Astrocyte (in vitro differentiated cells and primary cell): ENCODE results near the gene PPIE. TPM values are rescaled to one million over a fixed set of nuclear protein-coding genes. Genes with fewer than 3 reads are reported as not detected.
"Not testable (repeated sequence)": the region's sequence is repeated elsewhere in the genome, so short reads cannot be mapped to it uniquely, and the experiment has no call there.

ENCODE experiments used
- DNase-seq: peaks from one replicate; pipeline ENCODE4 v3.0.0-alpha.2; 2010; ENCODE audit warnings: low read depth
- FAIRE-seq: peaks from 2 replicates; lab custom pipeline; 2011; peaks lifted over from hg19 to GRCh38; lab: Jason Lieb, UNC
- H2AFZ ChIP-seq: 2 replicates; pipeline ENCODE4 v1.6.0; 2012; ENCODE audit warnings: low read depth, low read length, inconsistent platforms
- H3K27ac ChIP-seq: 2 replicates; pipeline ENCODE4 v1.5.1; 2011; ENCODE audit warnings: low read depth, low read length, inconsistent platforms
- H3K27me3 ChIP-seq: 2 replicates; pipeline ENCODE4 v1.6.0; 2011; ENCODE audit warnings: low read length, inconsistent platforms; ENCODE audit not compliant: insufficient read depth
- H3K36me3 ChIP-seq: 2 replicates; pipeline ENCODE4 v1.5.1; 2011; ENCODE audit warnings: low read length, inconsistent platforms; ENCODE audit not compliant: insufficient read depth
- H3K4me1 ChIP-seq: 2 replicates; pipeline ENCODE4 v1.5.1; 2011; ENCODE audit warnings: low read length, inconsistent platforms; ENCODE audit not compliant: insufficient read depth
- H3K4me2 ChIP-seq: 2 replicates; pipeline ENCODE4 v1.6.0; 2012; ENCODE audit warnings: low read length, inconsistent platforms
- H3K4me3 ChIP-seq: 2 replicates; pipeline ENCODE4 v1.5.1; 2011; ENCODE audit warnings: low read depth, mild to moderate bottlenecking, low read length, inconsistent platforms; ENCODE audit not compliant: insufficient read depth
- H3K79me2 ChIP-seq: 2 replicates; pipeline ENCODE4 v1.6.0; 2012; ENCODE audit warnings: mild to moderate bottlenecking, low read length, inconsistent platforms; ENCODE audit not compliant: insufficient read depth
- H3K9ac ChIP-seq: 2 replicates; pipeline ENCODE4 v1.6.0; 2012; ENCODE audit warnings: mild to moderate bottlenecking, low read length, inconsistent platforms
- H3K9me3 ChIP-seq: 2 replicates; pipeline ENCODE4 v1.5.1; 2012; ENCODE audit warnings: low read depth, mild to moderate bottlenecking, low read length, inconsistent platforms; ENCODE audit not compliant: insufficient read depth
- H4K20me1 ChIP-seq: 2 replicates; pipeline ENCODE4 v1.6.0; 2012; ENCODE audit warnings: low read length, inconsistent platforms; ENCODE audit not compliant: insufficient read depth
- H3K27ac Mint-ChIP-seq: one replicate; pipeline ENCODE4 v1.8.0; 2021; ENCODE audit warnings: mild to moderate bottlenecking, mixed read lengths; ENCODE audit not compliant: unreplicated experiment
- H3K27me3 Mint-ChIP-seq: one replicate; pipeline ENCODE4 v1.8.0; 2021; ENCODE audit warnings: low read depth, mixed read lengths; ENCODE audit not compliant: unreplicated experiment
- H3K36me3 Mint-ChIP-seq: one replicate; pipeline ENCODE4 v1.8.0; 2021; ENCODE audit warnings: low read depth, mixed read lengths; ENCODE audit not compliant: unreplicated experiment
- H3K4me1 Mint-ChIP-seq: one replicate; pipeline ENCODE4 v1.8.0; 2021; ENCODE audit warnings: low read depth, mixed read lengths; ENCODE audit not compliant: unreplicated experiment
- H3K4me3 Mint-ChIP-seq: one replicate; pipeline ENCODE4 v1.8.0; 2021; ENCODE audit warnings: mild to moderate bottlenecking, moderate library complexity, mixed read lengths; ENCODE audit not compliant: unreplicated experiment
- H3K9me3 Mint-ChIP-seq: one replicate; pipeline ENCODE4 v1.8.0; 2021; ENCODE audit warnings: mild to moderate bottlenecking, mixed read lengths; ENCODE audit not compliant: unreplicated experiment
- EZH2 ChIP-seq: IDR thresholded peaks from 2 replicates; pipeline ENCODE4 v1.6.1; 2012; ENCODE audit warnings: mild to moderate bottlenecking, low read length, inconsistent platforms; ENCODE audit not compliant: insufficient read depth
- total RNA-seq: library from RNA; stranded (reverse); gene quantifications from 2 replicates; pipeline ENCODE4 v1.2.1, GENCODE V29; 2021
- TF ChIP-seq, protein P1 (sequence below): IDR thresholded peaks from 2 replicates; pipeline ENCODE4 v1.5.1; 2011; ENCODE audit warnings: low read depth, mild to moderate bottlenecking, inconsistent platforms, low read length, moderate library complexity; ENCODE audit not compliant: insufficient read depth

PPIE gene
- total RNA-seq, 1 donor from 2014 or later = 33.7 TPM

DNA sequence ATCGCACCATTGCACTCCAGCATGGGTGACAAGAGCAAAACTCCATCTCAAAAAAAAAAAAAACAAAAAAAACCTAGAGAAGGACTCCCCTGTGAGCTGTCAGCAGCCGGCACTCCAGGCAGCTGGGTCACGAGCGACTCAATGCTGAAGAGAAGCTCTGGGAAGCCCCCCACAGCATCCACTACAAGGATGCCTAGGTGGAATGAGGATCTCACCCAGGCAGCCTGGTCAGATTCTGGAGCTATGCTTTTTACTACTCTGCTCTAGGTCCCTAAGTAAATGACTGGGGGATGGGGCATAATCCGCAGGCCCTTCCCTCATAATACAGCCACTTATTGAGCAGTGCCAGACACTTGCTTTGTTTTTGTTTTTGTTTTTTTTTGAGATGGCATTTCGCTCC lies 43.4 kb downstream of the PPIE start:
- peaks cover 17% of the 10 kb centered on the region for H3K27me3 ChIP-seq
- H3K9me3 Mint-ChIP-seq = peaks cover 3% of the 10 kb centered on the region
- no peak for FAIRE-seq

GRCh38 chr1:39782685-39783084 lies 44.0 kb downstream of the PPIE start:
- not testable (repeated sequence) for H3K27ac Mint-ChIP-seq, H3K36me3 ChIP-seq, H3K9ac ChIP-seq, H3K4me3 ChIP-seq, H3K9me3 ChIP-seq, H3K4me1 ChIP-seq, H3K79me2 ChIP-seq, DNase-seq, H2AFZ ChIP-seq, H3K36me3 Mint-ChIP-seq, H3K9me3 Mint-ChIP-seq, H3K4me2 ChIP-seq, H4K20me1 ChIP-seq, H3K27ac ChIP-seq, FAIRE-seq, H3K4me1 Mint-ChIP-seq
- peaks cover 23% of the 10 kb centered on the region for H3K27me3 ChIP-seq
- H3K4me3 Mint-ChIP-seq = peak overlapping the region; percentile 27
- H3K27me3 Mint-ChIP-seq = peaks cover 65% of the 10 kb centered on the region

More for the DNA sequence above, 43.4 kb downstream of the PPIE start:
- H3K4me1 ChIP-seq = no peaks in the 10 kb centered on the region
- H4K20me1 ChIP-seq = no peaks in the 10 kb centered on the region
- TF ChIP-seq, protein P1, sequence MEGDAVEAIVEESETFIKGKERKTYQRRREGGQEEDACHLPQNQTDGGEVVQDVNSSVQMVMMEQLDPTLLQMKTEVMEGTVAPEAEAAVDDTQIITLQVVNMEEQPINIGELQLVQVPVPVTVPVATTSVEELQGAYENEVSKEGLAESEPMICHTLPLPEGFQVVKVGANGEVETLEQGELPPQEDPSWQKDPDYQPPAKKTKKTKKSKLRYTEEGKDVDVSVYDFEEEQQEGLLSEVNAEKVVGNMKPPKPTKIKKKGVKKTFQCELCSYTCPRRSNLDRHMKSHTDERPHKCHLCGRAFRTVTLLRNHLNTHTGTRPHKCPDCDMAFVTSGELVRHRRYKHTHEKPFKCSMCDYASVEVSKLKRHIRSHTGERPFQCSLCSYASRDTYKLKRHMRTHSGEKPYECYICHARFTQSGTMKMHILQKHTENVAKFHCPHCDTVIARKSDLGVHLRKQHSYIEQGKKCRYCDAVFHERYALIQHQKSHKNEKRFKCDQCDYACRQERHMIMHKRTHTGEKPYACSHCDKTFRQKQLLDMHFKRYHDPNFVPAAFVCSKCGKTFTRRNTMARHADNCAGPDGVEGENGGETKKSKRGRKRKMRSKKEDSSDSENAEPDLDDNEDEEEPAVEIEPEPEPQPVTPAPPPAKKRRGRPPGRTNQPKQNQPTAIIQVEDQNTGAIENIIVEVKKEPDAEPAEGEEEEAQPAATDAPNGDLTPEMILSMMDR = no peak
- TF ChIP-seq EZH2 = no peak
- Mint-ChIP-seq H3K36me3 (no peaks in the 10 kb centered on the region), H3K4me3 (no peak overlapping the region), H3K27ac (no peak overlapping the region), H3K4me1 (peaks cover 5% of the 10 kb centered on the region), H3K27me3 (peaks cover 59% of the 10 kb centered on the region)
- no peaks in the 10 kb centered on the region for H3K79me2 ChIP-seq
- H3K4me3 ChIP-seq = no peak overlapping the region
- no peak overlapping the region for H3K27ac ChIP-seq
- H3K9me3 ChIP-seq = no peaks in the 10 kb centered on the region
- no peak overlapping the region for H3K9ac ChIP-seq
- no peak overlapping the region for H2AFZ ChIP-seq
- no peak overlapping the region for H3K4me2 ChIP-seq
- no peaks in the 10 kb centered on the region for H3K36me3 ChIP-seq
- DNase-seq = no peak

- not testable (repeated sequence) for H3K9me3 ChIP-seq, H3K4me2 ChIP-seq, FAIRE-seq, H3K4me1 Mint-ChIP-seq, H3K36me3 Mint-ChIP-seq, H3K9me3 Mint-ChIP-seq, H3K9ac ChIP-seq, H4K20me1 ChIP-seq, H2AFZ ChIP-seq, H3K36me3 ChIP-seq, H3K79me2 ChIP-seq, H3K27ac ChIP-seq, H3K27ac Mint-ChIP-seq, DNase-seq, H3K4me1 ChIP-seq, H3K4me3 ChIP-seq
- H3K4me3 Mint-ChIP-seq = peak overlapping the region; percentile 27
- H3K27me3 Mint-ChIP-seq = peaks cover 51% of the 10 kb centered on the region
- peaks cover 27% of the 10 kb centered on the region for H3K27me3 ChIP-seq
Measured at GRCh38 chr1:39786303-39787107, 47.8 kb downstream of the PPIE start.

DNA sequence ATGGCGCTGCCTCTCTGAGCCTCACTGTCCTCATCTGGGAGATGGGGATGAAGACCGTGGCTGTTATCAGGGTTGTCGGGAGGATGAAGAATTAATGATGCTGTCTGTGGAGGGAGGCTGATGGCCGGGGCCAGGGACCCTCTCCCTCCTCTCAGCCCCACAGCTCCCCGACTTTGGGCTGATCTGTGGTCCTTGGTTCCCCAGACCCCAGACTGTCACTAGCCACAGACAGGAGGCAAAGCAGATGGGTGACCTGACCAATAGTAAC lies 48.4 kb downstream of the PPIE start:
- H3K27ac ChIP-seq, H3K9me3 ChIP-seq, H3K9ac ChIP-seq, H3K36me3 ChIP-seq, H4K20me1 ChIP-seq, H3K27ac Mint-ChIP-seq, H3K4me1 ChIP-seq, H2AFZ ChIP-seq, H3K36me3 Mint-ChIP-seq, H3K4me3 ChIP-seq, DNase-seq, H3K9me3 Mint-ChIP-seq, H3K79me2 ChIP-seq, FAIRE-seq, H3K4me2 ChIP-seq, H3K4me1 Mint-ChIP-seq: not testable (repeated sequence)
- peak overlapping the region; percentile 27 for H3K4me3 Mint-ChIP-seq
- peaks cover 27% of the 10 kb centered on the region for H3K27me3 ChIP-seq
- peaks cover 50% of the 10 kb centered on the region for H3K27me3 Mint-ChIP-seq
